Measurements from ENCODE around the gene ZBTB20.

Gene ZBTB20

GRCh38 chr3:114333923-114334240 is 813.2 kb downstream of the ZBTB20 start:
- Histone ChIP-seq H3K27ac (ENCODE audit: low read depth, low read length, severe bottlenecking) (no peak overlapping the region), H3K4me3 (ENCODE audit: extremely low read depth, insufficient read depth, low read length, poor library complexity, severe bottlenecking) (no peak overlapping the region), H3K4me1 (ENCODE audit: control insufficient read depth, insufficient read depth, low read length, poor library complexity, severe bottlenecking) (no peaks in the 10 kb centered on the region), H3K9me3 (ENCODE audit: control insufficient read depth, low read length) (no peaks in the 10 kb centered on the region), H3K36me3 (ENCODE audit: control insufficient read depth, insufficient read depth, low read length) (peaks cover 3% of the 10 kb centered on the region)
- 80 to 92% methylated on average over 2 of the region's 2 CpGs for WGBS, 2 experiments (ENCODE audit: insufficient coverage in 2 of 2)

- Histone ChIP-seq H3K4me3 (ENCODE audit: extremely low read depth, insufficient read depth, low read length, poor library complexity, severe bottlenecking) (no peak overlapping the region), H3K9me3 (ENCODE audit: control insufficient read depth, low read length) (no peaks in the 10 kb centered on the region), H3K36me3 (ENCODE audit: control insufficient read depth, insufficient read depth, low read length) (no peaks in the 10 kb centered on the region), H3K27ac (ENCODE audit: low read depth, low read length, severe bottlenecking) (no peak overlapping the region), H3K4me1 (ENCODE audit: control insufficient read depth, insufficient read depth, low read length, poor library complexity, severe bottlenecking) (no peaks in the 10 kb centered on the region)
- WGBS, 2 experiments (ENCODE audit: insufficient coverage in 2 of 2) = 71 to 85% methylated on average over 1 to 2 of the region's 4 CpGs
These were observed 813.7 kb downstream of the ZBTB20 start for GRCh38 chr3:114333180-114333922.

GRCh38 chr3:114332342-114333179 is 814.5 kb downstream of the ZBTB20 start:
- Histone ChIP-seq H3K36me3 (ENCODE audit: control insufficient read depth, insufficient read depth, low read length) (no peaks in the 10 kb centered on the region), H3K27ac (ENCODE audit: low read depth, low read length, severe bottlenecking) (no peak overlapping the region), H3K4me1 (ENCODE audit: control insufficient read depth, insufficient read depth, low read length, poor library complexity, severe bottlenecking) (no peaks in the 10 kb centered on the region), H3K4me3 (ENCODE audit: extremely low read depth, insufficient read depth, low read length, poor library complexity, severe bottlenecking) (no peak overlapping the region), H3K9me3 (ENCODE audit: control insufficient read depth, low read length) (no peaks in the 10 kb centered on the region)
- 100% methylated on average over 1 to 2 of the region's 5 CpGs for WGBS, 2 experiments (ENCODE audit: insufficient coverage in 2 of 2)

- Histone ChIP-seq H3K27ac (ENCODE audit: low read depth, low read length, severe bottlenecking) (no peak overlapping the region), H3K9me3 (ENCODE audit: control insufficient read depth, low read length) (no peaks in the 10 kb centered on the region), H3K36me3 (ENCODE audit: control insufficient read depth, insufficient read depth, low read length) (no peaks in the 10 kb centered on the region), H3K4me3 (ENCODE audit: extremely low read depth, insufficient read depth, low read length, poor library complexity, severe bottlenecking) (no peak overlapping the region), H3K4me1 (ENCODE audit: control insufficient read depth, insufficient read depth, low read length, poor library complexity, severe bottlenecking) (no peaks in the 10 kb centered on the region)
- WGBS, 2 experiments (ENCODE audit: insufficient coverage in 2 of 2) = no CpG with 5 or more reads among the region's 3 CpGs
These were observed 815.4 kb downstream of the ZBTB20 start for GRCh38 chr3:114331710-114332109.

GRCh38 chr3:114331007-114331406 is 816.1 kb downstream of the ZBTB20 start:
- WGBS, 2 experiments (ENCODE audit: insufficient coverage in 2 of 2) = 100% methylated on average over 1 to 2 of the region's 2 CpGs
- no peaks in the 10 kb centered on the region for H3K36me3 ChIP-seq (ENCODE audit: control insufficient read depth, insufficient read depth, low read length)

GRCh38 chr3:114329823-114330222 is 817.3 kb downstream of the ZBTB20 start:
- WGBS, 2 experiments (ENCODE audit: insufficient coverage in 2 of 2) = 100% methylated on average over 1 to 2 of the region's 2 CpGs
- Histone ChIP-seq H3K4me3 (ENCODE audit: extremely low read depth, insufficient read depth, low read length, poor library complexity, severe bottlenecking) (no peak overlapping the region), H3K4me1 (ENCODE audit: control insufficient read depth, insufficient read depth, low read length, poor library complexity, severe bottlenecking) (no peaks in the 10 kb centered on the region), H3K27ac (ENCODE audit: low read depth, low read length, severe bottlenecking) (no peak overlapping the region), H3K36me3 (ENCODE audit: control insufficient read depth, insufficient read depth, low read length) (no peaks in the 10 kb centered on the region), H3K9me3 (ENCODE audit: control insufficient read depth, low read length) (no peaks in the 10 kb centered on the region)

More at GRCh38 chr3:114331007-114331406, 816.1 kb downstream of the ZBTB20 start:
- H3K4me1 ChIP-seq (ENCODE audit: control insufficient read depth, insufficient read depth, low read length, poor library complexity, severe bottlenecking) = no peaks in the 10 kb centered on the region
- no peak overlapping the region for H3K27ac ChIP-seq (ENCODE audit: low read depth, low read length, severe bottlenecking)
- no peaks in the 10 kb centered on the region for H3K9me3 ChIP-seq (ENCODE audit: control insufficient read depth, low read length)
- no peak overlapping the region for H3K4me3 ChIP-seq (ENCODE audit: extremely low read depth, insufficient read depth, low read length, poor library complexity, severe bottlenecking)

GRCh38 chr3:114328345-114328744 is 818.7 kb downstream of the ZBTB20 start:
- H3K27ac ChIP-seq (ENCODE audit: low read depth, low read length, severe bottlenecking) = no peak overlapping the region
- no peaks in the 10 kb centered on the region for H3K9me3 ChIP-seq (ENCODE audit: control insufficient read depth, low read length)
- H3K4me1 ChIP-seq (ENCODE audit: control insufficient read depth, insufficient read depth, low read length, poor library complexity, severe bottlenecking) = peaks cover 4% of the 10 kb centered on the region
- no peak overlapping the region for H3K4me3 ChIP-seq (ENCODE audit: extremely low read depth, insufficient read depth, low read length, poor library complexity, severe bottlenecking)
- H3K36me3 ChIP-seq (ENCODE audit: control insufficient read depth, insufficient read depth, low read length) = no peaks in the 10 kb centered on the region
- WGBS, 2 experiments (ENCODE audit: insufficient coverage in 2 of 2) = 100% methylated on average over 1 of the region's 3 CpGs; no CpG with 5 or more reads in 1 of the 2 experiments

- no peaks in the 10 kb centered on the region for H3K9me3 ChIP-seq (ENCODE audit: control insufficient read depth, low read length)
- 100% methylated on average over 2 of the region's 4 CpGs for WGBS, 2 experiments (ENCODE audit: insufficient coverage in 2 of 2)
These were observed 819.4 kb downstream of the ZBTB20 start for GRCh38 chr3:114327665-114328064.

GRCh38 chr3:114323546-114324254 is 823.4 kb downstream of the ZBTB20 start:
- WGBS, 2 experiments (ENCODE audit: insufficient coverage in 2 of 2) = 84 to 88% methylated on average over 2 to 3 of the region's 3 CpGs
- Histone ChIP-seq H3K4me1 (ENCODE audit: control insufficient read depth, insufficient read depth, low read length, poor library complexity, severe bottlenecking) (peaks cover 11% of the 10 kb centered on the region), H3K27ac (ENCODE audit: low read depth, low read length, severe bottlenecking) (no peak overlapping the region)

More at GRCh38 chr3:114327665-114328064, 819.4 kb downstream of the ZBTB20 start:
- Histone ChIP-seq H3K36me3 (ENCODE audit: control insufficient read depth, insufficient read depth, low read length) (no peaks in the 10 kb centered on the region), H3K4me1 (ENCODE audit: control insufficient read depth, insufficient read depth, low read length, poor library complexity, severe bottlenecking) (peaks cover 6% of the 10 kb centered on the region), H3K4me3 (ENCODE audit: extremely low read depth, insufficient read depth, low read length, poor library complexity, severe bottlenecking) (no peak overlapping the region), H3K27ac (ENCODE audit: low read depth, low read length, severe bottlenecking) (no peak overlapping the region)

GRCh38 chr3:114320246-114320645 is 826.8 kb downstream of the ZBTB20 start:
- H3K4me3 ChIP-seq (ENCODE audit: extremely low read depth, insufficient read depth, low read length, poor library complexity, severe bottlenecking) = no peak overlapping the region
- peaks cover 17% of the 10 kb centered on the region for H3K4me1 ChIP-seq (ENCODE audit: control insufficient read depth, insufficient read depth, low read length, poor library complexity, severe bottlenecking)
- no peaks in the 10 kb centered on the region for H3K9me3 ChIP-seq (ENCODE audit: control insufficient read depth, low read length)
- no peaks in the 10 kb centered on the region for H3K36me3 ChIP-seq (ENCODE audit: control insufficient read depth, insufficient read depth, low read length)
- no peak overlapping the region for H3K27ac ChIP-seq (ENCODE audit: low read depth, low read length, severe bottlenecking)
- no CpG with 5 or more reads among the region's 1 CpG for WGBS, 2 experiments (ENCODE audit: insufficient coverage in 2 of 2)

More at GRCh38 chr3:114323546-114324254, 823.4 kb downstream of the ZBTB20 start:
- Histone ChIP-seq H3K9me3 (ENCODE audit: control insufficient read depth, low read length) (no peaks in the 10 kb centered on the region), H3K4me3 (ENCODE audit: extremely low read depth, insufficient read depth, low read length, poor library complexity, severe bottlenecking) (no peak overlapping the region), H3K36me3 (ENCODE audit: control insufficient read depth, insufficient read depth, low read length) (no peaks in the 10 kb centered on the region)
